Islet of Langerhans (tissue), 1 donor: Measurements from ENCODE around the gene GRID1.
"Not testable (repeated sequence)": the region's sequence is repeated elsewhere in the genome, so short reads cannot be mapped to it uniquely, and the experiment has no call there.

Experiments
- FAIRE-seq: peaks from one replicate; lab custom pipeline; 2011; peaks lifted over from hg19 to GRCh38; lab: Jason Lieb, UNC

Gene GRID1

DNA sequence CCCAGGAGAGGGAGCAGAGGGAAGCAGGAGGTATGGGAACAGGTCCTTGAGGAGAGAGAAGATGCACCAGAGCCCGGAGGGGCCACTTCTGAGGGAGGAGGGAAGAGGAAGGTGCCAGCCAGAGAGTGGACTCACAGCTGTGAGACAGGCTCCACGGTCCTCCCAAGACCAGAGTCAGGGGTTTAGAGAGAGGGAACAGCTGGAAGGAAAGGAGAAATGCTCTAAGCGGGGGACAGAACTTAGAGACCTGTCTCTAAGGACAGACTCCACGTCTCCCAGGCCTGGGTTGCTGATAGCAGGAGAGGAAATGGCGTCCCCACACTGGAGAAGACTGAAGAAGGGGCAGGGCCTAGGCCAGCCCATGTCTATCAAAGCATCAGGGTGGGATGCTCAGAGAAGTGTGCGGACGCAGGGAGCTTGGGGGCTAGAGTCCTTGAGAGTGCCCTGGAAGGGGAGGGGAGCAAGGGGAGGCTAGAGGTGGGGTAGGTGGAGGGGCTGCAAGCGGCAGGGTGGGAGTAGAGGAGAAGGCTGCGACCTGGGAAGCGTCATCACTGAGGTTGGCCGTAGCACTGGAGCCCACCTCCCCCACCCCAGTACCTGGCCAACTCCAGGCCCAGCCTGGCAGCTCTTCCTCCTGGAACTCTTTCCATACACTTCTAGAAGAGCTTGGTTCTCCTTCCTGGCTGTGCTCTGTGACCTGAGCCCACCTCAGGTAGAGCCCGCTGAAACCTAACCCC, 25.6 kb upstream of the GRID1 start:
- FAIRE-seq = no peak

DNA sequence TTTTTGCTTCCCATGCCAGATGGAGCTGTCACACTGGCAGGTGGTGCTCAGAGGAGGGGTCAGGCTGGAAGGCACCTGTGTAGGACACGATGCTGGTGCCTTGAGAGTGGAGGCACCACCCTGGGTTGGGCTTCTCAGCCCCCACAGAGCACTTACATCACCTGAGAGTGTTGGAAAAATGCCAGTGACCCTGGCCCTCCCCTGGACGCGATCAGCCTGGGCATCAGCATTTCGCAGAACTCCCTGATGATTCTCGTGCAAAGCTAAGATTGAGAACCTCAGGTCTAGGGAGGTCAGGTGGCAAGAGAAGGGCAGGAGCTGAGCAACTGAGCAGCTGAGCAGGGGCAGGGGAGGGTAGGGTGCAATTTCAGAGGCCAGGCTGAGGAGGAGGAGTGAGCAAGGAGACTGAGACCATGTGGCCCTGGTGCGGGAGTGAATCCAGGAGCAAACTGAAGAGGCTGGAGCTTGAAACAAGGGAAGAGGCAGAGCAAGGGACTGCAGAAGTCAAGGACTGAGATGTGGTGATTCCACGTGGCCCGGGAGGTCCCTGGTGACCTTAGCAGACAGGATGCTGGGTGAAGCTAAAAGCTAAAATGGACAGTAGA, 24.7 kb upstream of the GRID1 start:
- FAIRE-seq = no peak

DNA sequence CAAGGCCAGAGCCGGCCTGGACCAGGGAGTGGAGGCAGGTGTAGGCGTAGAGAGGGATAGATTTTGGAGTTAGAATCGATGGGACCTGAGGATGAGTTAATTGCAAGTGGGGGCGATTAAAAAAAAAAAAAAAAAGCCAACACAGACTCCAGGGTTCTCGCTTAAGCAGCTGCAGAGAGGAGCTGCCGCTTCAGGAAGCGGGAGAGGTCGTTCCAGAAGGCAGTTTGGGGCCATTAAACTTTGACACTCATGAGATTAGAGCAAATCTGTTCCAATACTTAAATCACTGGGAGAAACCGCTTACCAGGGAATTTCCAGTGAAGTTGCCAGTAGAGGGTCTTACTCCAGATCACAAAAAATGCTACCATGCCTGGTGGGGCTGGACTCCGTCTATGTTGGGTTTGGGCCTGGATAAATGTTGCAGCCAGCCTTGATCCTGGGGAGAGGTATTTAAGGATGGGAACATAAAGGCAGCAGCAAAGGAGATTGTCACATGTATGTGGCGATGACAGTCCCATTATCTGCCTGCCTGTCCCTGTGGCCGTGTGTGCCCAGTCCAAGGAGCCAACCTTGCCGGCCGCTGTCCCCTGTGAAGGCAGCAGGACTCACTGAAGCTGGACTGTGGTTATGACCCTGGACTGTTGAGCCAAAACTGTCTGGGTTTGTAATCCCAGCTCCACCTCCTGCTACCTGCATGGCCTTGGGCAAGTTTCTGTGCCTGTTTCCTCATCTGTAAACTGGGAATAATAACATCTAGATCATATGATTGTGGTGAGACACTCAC, 23.9 kb upstream of the GRID1 start:
- no peak for FAIRE-seq

DNA sequence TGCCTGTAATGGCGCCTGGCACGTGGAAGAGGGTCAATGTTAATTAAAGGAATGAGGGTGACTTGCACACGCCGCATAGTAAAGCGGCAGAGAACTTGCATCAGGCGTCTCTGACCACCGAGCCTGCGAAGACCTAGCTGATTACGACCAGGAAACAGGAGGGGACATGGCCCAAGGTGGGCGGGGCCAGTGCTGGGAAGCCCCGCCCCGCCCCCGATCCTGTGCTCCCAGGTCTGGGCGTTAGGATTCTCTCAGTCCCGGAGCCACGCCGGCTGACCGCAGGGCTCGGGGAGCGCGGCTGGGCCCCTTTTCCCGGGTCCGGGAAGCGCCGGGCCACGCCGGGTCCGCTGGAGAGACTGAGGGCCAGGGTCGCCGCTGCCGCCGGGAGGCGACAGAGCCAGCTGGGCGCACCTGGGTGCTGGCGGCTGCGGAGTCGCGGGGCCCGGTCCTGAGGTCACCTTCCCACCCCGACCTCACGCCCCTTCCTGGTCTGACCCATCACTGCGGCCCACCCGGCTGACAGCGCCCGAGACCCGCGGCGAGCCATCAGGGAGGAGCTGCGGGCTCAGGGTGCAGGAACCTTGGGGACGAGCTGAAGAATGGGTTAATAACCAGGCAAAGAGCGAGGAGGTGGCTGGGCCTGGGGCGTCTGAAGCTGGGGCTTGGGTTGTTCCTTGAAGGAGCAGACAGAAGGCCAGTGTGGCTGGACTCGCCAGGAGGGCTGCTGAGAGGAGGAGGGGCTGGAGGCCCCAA, 23.0 kb upstream of the GRID1 start:
- no peak for FAIRE-seq

DNA sequence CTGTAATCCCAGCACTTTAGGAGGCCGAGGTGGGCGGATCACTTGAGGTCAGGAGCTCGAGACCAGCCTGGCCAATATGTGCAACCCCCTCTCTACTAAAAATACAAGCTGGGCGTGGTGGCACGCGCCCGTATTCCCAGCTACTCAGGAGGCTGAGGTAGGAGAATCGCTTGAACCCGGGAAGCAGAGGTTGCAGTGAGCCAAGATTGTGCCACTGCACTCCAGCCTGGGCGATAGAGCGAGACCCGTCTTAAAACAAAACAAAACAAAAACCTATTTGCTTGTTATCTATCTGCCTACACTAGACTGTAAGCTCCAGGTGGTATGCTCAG, 22.5 kb upstream of the GRID1 start:
- FAIRE-seq = not testable (repeated sequence)

DNA sequence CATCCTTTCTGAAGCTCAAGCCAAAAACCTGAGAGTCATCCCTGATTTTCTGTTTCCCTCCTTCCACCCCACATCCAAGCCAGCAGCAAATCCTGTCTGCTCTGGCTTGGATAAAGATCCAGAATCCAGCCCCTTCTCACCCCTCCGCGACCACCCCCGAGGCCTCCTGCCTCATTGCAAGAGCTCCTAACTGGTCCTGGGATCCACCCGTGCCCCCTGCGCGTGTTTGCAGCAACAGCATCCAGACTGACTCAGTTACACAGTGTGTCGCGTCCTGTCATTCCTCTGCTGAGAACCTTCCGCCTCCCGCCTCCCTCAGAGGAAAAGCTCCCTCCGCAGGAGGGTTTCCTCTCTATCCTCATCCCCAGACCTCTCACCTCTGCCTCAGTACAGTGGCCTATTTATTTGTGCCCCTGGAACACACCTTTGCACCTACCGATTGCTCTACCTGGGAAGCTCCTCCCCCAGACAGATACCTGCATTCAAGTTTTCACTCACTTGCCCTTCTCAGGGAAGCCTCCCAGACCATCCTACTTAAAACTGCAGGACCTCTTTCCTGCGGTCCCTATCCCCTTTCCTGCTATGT, 21.6 kb upstream of the GRID1 start:
- FAIRE-seq = no peak

DNA sequence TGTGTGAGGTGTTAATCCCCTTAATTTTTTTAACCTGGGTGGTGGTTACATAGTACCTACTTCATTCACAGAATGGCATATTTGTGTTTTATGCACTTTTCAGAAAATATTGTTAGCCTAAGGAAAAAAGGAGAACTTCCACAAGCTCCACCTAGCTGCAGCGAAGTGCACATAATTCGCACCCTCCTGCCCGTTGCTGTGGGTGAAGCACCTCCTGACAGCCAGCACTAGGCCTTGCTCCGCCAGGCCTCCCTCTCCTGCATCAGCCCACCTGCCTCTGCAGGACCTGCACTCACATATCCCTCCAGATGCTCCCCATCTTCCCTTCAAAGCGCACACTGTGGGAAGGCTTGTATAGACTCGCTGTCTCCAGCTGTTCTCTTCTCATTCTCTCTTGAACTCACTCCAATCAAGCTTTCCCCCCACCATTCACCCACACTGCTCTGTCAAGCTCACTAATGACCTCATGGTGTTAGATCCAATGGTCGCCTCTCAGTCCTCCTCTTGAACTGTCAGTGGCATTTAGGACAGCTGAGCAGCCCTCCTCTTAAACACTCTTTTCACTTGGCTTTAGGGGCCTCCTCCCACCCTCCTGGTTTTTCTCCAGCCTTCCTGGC, 20.7 kb upstream of the GRID1 start:
- FAIRE-seq = no peak

DNA sequence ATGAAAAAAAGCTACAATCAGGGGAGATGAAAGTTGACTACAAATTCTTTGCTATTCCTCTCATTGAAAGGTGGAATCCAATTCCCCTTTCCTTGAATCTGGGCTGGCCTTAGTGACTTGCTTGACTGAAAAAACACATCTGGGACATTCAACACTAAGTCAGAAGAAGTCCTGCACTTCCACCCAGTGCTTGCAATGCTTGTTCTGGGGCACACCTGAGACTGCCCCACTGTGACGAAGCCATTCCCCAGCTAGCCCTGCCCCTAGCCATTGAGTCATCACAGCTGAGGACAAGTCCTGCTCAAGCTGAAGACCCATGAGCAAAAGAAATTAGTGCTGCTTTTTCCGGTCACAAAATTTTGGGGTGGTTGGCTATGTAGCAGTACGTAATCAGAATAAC, 19.2 kb upstream of the GRID1 start:
- FAIRE-seq = no peak

DNA sequence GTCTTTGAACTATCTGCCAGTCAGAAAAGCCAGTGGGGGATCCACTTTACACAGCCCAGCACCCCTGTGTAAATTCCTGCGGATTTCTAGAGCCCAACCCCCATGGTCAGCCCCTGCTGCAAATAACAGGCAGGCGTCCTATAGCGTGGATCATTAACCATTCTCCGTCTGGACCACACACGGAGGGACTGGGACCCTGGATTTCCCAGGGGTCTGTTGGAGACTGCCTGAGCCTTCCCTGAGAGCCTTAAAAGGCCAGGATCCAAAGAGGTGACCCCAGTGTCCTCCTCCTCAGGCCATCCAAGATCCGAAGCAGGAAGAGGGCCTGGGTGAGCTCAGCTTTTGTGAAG, 11.2 kb upstream of the GRID1 start:
- FAIRE-seq = no peak

DNA sequence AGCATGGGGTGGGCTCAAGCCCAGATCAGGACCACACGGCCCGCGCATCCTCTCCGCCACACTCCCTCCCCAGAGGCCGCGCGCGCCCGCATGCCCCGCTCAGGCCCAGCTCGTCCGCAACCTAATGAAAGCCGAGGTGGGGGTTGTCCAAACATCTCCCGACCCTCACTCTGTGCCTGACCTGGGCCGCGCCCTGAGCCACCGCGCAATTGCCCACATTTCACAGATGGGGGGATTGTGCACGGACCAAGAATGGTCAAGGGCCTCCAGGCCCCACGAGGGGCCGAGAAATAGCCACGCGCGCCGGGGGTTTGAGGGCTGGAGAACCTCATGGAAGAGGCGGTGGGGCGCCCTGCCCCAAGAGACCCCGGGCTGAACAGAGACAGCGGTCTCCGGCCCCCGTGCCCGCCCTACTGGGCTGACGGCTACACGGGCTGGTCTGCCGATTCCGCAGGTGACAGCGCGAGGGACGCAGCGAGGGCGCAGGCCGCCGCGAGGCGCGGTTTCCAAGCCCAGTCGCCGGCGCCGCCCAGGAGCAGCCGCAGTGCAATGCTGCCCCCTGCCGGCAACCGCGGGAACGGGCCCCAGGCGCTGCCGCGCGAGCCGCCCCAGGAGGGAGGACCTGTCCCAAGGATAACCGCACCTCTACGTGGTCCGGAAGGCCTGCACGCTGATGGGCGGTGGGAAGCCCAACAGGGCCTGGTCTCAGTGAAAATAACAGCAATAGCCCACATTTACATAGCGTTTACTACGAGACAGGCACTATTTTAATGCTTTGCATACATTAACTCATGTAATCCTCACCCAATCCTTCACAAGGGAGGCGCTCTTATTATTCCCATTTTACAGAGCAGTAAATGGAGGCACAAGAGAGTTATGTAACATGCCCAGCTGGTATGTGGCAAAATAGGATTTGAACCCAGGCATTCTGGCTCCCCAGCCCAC, 10.5 kb upstream of the GRID1 start:
- no peak for FAIRE-seq

DNA sequence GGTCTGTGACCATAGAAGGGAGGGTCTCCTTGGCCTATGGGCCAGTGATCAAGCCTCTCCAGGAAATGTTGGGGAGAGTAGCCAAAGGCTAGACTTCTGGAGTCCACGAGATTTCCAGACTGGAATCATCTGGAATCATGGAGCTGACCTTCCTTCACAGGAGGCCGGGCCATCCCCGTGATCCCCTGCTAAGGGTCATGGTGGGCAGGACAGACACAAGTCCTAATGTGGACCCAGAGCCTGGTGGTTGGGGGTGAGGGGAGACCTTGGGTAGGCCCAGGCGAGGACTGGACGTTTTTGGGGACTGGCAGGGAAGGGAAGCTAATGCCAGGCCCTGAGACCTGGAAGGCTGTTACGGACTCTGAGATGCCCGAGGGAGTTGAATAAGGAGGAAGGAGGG, 9.8 kb upstream of the GRID1 start:
- FAIRE-seq = no peak

DNA sequence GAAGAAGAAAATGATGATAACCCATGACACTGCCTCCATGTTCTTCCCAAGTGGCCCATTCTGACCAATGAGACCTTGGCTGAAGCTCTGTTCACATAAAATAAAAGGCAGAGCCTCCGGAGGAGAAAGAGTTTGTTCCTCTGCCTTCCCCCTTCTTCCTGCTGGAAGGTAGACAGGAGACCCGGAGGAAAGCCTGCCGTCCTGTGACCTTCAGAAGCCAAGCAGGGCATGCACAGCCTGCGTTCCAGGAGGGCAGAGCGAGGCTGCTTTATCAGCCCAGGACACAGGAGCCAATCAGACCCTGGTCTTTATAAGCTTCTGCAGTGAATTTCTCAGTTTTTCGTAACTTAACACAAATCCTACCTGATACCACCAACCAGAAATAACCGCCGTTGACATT, 8.6 kb upstream of the GRID1 start:
- no peak for FAIRE-seq

DNA sequence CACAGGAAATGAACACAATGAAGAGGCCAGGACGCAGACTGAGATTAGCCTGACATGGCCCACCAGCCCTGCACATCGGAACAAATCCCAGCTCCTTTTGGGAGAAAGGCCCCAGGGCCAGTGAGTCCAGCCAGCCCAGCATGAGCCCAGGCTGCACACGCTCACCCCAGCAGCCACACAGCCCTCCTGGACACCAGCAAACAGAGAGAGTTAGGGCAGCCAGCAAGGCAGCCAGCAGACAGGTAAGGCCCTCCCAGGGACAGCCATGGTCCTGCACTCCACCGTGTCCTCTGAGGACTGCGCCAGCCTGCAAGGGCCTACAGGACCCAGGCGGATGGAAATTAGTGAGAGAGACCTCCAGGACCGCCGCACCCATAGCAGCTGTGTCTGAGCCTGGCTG, 8.1 kb upstream of the GRID1 start:
- no peak for FAIRE-seq

DNA sequence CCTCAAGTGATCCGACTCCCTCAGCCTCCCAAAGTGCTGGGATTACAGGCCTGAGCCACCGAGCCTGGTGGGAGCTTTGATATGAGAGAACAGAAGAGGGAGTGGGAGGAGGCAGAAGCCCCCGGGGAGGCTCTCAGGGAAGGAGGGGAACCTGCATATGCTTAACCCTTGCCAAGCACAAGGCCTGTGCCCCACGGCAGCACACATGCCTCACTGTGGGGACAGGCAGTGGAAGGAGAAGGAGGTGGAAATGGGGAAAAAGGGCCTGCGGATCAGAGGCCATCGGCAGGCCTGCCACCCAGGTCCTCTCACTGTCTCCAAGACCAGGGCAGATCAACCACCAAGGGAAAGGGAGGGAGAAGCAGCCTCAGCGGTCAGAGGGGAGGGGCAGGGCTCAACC, 7.2 kb upstream of the GRID1 start:
- FAIRE-seq = no peak

DNA sequence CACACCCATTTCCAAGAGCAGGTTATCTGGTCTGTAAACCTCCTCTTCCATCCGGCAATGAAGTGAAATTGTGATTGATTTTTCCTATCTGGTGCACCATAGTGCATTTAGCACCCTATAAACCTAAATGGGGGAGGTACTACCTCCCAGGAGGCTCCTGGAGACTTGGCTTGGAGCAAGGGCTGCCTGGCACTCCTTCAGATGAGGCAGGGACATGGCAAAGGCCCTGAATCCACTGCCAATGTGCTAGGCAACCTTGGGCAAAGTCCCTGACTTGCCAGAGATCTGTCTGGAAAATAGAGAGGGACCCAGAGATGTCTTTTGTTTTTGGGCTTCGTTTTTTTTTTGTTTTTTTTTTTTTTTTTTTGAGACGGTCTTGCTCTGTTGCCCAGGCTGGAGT, 6.7 kb upstream of the GRID1 start:
- FAIRE-seq = no peak

DNA sequence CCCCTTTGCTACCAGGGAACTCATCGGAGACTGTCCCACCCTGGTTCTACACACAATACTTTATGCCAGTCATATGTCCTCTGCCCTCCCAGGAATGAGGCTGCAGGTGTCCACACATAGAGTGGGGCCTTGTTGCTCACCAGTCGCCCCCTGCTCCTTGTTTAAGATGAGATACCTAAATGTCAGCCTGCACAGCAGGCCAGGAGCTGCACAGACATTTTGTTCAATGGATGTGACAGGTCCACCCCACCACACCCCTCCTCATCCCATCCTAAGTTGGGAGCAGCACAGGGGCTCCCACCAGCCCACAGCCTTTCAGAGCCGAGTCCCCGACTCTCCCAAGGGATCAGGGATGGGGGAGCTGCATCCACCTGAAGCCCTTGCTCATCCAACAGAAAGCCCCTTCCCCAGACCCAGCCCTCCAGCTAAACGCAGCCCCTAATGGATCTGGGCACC, 6.2 kb upstream of the GRID1 start:
- no peak for FAIRE-seq

DNA sequence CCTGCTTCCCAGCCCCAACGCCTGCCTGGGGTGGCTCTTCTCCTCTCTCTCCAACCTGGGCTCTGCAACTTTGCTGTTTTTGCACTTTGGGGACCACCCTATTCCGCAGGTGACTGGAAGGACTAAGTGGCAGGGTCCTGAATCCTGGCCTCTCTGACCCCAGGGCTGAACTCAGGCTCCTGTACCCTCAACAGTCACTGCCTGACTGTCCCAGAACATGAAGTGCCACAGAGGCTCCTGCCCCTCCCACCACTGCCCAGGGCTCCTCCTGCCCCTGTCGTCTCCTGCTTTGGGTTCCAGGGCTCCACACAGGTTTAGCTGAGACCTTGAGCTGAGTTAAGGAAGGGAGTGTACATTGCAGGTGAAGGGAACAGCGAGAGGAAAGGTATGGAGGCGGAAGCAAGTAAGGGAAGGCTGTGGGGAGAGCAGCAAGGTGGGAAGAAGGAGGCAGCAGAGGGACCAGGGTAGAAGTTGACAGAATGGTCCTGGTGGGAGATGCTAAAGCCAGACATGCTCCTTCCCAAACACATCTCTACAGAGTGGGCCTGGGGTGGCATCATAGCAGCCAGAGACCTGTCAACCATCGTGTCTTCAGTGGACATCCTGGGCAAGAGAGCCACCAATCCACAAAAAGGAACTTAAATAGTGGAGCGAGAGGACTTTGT, 5.7 kb upstream of the GRID1 start:
- FAIRE-seq = no peak

DNA sequence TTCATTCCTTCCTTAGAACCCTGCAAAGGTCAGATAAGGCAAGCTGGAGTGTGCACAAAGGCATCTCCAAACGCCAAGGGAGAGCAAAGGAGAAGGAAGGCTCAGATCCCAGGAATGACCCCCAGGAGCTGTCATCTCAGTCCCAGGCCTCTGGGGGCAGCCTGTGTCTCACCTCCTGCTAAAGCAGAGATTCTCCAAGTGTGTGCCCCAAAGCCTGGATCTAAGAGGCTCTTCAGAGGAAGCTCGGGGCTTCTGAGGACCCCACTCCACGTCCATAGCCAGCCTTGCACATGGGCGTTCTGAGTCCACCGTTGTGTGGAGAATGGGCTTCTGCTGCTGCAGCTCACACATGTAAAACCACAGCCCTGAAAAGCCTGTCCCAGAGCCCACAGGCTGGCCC, 5.1 kb upstream of the GRID1 start:
- FAIRE-seq = no peak

DNA sequence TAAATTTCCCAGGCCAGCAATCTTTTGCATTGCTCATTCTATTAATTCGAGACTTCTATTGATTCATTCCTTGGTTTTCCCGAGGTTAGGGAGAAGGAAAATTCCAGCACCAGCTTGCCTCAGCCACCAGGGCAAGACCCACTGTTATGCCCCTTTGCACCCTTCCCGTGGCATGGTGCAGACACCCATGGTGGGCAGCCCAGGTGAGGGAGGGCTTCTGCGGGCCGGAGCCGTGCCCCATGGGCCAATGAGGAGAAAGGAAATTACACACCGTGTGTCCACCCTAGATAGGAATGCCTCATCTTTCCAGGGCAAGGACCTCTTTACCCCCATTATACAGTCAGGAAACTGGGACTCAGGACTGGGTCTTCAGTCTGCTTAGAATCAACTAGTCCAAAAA, 4.5 kb upstream of the GRID1 start:
- no peak for FAIRE-seq

DNA sequence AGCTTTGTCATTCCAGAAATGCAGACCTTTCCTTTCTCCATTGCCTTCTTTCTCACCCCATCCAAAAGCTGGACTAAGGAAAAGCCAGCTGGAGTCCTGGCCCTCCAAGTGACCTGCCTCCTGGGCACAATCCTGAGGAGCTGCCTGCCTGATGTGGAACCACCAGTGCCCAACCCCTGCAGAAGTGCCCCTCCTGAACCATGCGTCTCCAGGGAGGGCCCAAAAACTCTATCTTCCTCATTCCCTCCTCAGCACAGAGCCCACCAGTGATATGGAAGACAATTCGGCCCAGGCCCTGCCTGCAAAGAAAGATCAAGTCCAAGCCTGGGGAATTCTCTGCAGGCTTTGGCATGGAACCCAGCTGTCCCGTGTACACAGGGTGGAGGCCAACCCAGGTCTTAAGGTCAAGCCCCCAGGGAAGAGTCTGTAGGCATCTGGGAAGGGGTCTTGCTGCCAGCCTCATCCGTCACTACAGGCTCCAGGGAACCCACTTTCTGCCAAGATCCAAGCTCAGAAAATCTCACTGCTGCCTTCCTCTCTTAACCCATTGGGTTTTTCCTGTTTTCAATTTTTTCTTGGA, 3.5 kb upstream of the GRID1 start:
- no peak for FAIRE-seq
